ENCODE data around the gene TBC1D22A. TPM values are rescaled to one million over a fixed set of nuclear protein-coding genes. Genes with fewer than 3 reads are reported as not detected.

The TBC1D22A gene
- total and polyA plus RNA-seq, 10 of the 15 experiments (the other 5 are each of a cell fraction or from before 2014, with no cell fraction given), result 0.63 to 44.7 (median 27.4) TPM

GRCh38 chr22:46747646-46748045 is 14.8 kb upstream of the TBC1D22A start:
- ATAC-seq (no peak), FAIRE-seq (no peak), DNase-seq (ENCODE audit: low read depth, low spot score) (no peak)
- Histone ChIP-seq H3K79me2 (ENCODE audit: control insufficient read depth, insufficient read depth, low read length) (no peaks in the 10 kb centered on the region), H3K9me3 (replicated peaks; ENCODE audit: control insufficient read depth, insufficient read depth, low read length) (no peaks in the 10 kb centered on the region; the same call in 2 of the 3 replicates), H3K36me3 (ENCODE audit: control insufficient read depth in 2 of 2, insufficient read depth in 2 of 2, low read length in 1 of 2) (no peaks in the 10 kb centered on the region), H3K27ac (ENCODE audit: control insufficient read depth, insufficient read depth) (no peak overlapping the region), H3K9ac (ENCODE audit: control insufficient read depth, insufficient read depth, low read length) (no peak overlapping the region), H3K27me3 (replicated peaks in 1 of 2; ENCODE audit: control insufficient read depth in 2 of 2, insufficient read depth in 2 of 2, low read length in 1 of 2) (no peaks in the 10 kb centered on the region), H3K4me1 (ENCODE audit: control insufficient read depth, insufficient read depth, low read length) (peaks cover 9% of the 10 kb centered on the region), H3K4me2 (ENCODE audit: control insufficient read depth, insufficient read depth) (no peak overlapping the region), H4K20me1 (ENCODE audit: control insufficient read depth, insufficient read depth) (no peaks in the 10 kb centered on the region), H3K4me3 (no peak overlapping the region), H2AFZ (ENCODE audit: control insufficient read depth, low read depth, low read length) (no peak overlapping the region)
- ChIA-PET POLR2A (no interaction called here), CTCF (interaction anchor here (1.7 kb wide), 1 partner anchor 11 kb away, joined by 7 read pairs; no protein-coding TSS in a partner anchor), RAD21 (ENCODE audit: unreplicated experiment) (no interaction called here), SMC1A (ENCODE audit: uncharacterized antibody, unreplicated experiment) (no interaction called here)
- in situ Hi-C loops (cut with MboI), result no loop called here
- intact Hi-C loops (cut with micrococcal nuclease; ENCODE audit: unreplicated experiment), result no loop called here
- 50% methylated on average over 8 of the region's 8 CpGs for WGBS (ENCODE audit: insufficient coverage, insufficient replicate concordance, low lambda C conversion rate, missing lambda C conversion rate)
- TF ChIP-seq YBX1 (IDR thresholded peaks at IDR 0.05) (no peak), RELB (IDR thresholded peaks at IDR 0.05; ENCODE audit: low read depth) (no peak), ZNF592 (IDR thresholded peaks at IDR 0.05) (no peak), SIX5 (IDR thresholded peaks at IDR 0.05; ENCODE audit: low read depth, low read length, severe bottlenecking) (no peak), NKRF (conservative IDR thresholded peaks at IDR 0.05) (no peak), MEF2B (IDR thresholded peaks at IDR 0.05; ENCODE audit: partially characterized antibody, poor library complexity, severe bottlenecking) (no peak), PBX3 (IDR thresholded peaks at IDR 0.05; ENCODE audit: insufficient replicate concordance, low read depth, low read length) (no peak), BCLAF1 (IDR thresholded peaks at IDR 0.05) (no peak)
- TF ChIP-seq, protein P1, sequence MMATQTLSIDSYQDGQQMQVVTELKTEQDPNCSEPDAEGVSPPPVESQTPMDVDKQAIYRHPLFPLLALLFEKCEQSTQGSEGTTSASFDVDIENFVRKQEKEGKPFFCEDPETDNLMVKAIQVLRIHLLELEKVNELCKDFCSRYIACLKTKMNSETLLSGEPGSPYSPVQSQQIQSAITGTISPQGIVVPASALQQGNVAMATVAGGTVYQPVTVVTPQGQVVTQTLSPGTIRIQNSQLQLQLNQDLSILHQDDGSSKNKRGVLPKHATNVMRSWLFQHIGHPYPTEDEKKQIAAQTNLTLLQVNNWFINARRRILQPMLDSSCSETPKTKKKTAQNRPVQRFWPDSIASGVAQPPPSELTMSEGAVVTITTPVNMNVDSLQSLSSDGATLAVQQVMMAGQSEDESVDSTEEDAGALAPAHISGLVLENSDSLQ (IDR thresholded peaks at IDR 0.05), result no peak
- BruUV-seq (replicated peaks), result no TSS peak

Measured in GM12878 (cell line).